ENCODE results near the gene RNU6-8.

DNA sequence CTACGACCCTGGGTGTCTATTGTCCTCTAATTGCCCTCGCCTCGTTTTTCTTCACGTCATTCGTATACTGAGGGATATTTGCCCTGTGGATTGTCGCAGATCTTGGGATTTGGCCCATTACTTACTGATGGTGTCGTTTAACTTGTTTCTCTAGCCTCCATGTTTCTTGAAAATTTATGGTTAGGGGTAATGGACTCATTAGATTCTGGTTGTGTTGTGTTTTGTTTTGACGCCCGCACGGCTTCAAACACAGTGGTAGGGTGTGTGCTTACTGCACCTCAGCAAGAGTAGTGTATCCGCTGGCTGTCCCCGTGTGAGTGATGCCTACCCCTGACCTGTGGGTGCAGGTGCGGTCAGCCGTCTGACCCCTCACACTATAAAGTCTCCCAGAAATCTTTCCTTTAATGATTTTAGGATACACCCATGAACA lies 874 bp upstream of the RNU6-8 start:
- no peak for TF ChIP-seq SIX5 (IDR thresholded peaks at IDR 0.05; ENCODE audit: low read depth, low read length, severe bottlenecking)
- TF ChIP-seq EZH2 (IDR thresholded peaks at IDR 0.05; ENCODE audit: borderline replicate concordance, control insufficient read depth, low read depth, low read length): no peak
- no peak for TF ChIP-seq MTA2 (IDR thresholded peaks at IDR 0.05; ENCODE audit: low read depth)
- TF ChIP-seq JUND (IDR thresholded peaks at IDR 0.05; ENCODE audit: low read depth, low read length): no peak

Data from GM12878 (cell line).